HG02642 (cell line): Measurements from ENCODE around the gene SPIN4.
"Not testable (repeated sequence)": the region's sequence is repeated elsewhere in the genome, so short reads cannot be mapped to it uniquely, and the experiment has no call there.

Experiments
- ATAC-seq: cut with Tn5 transposase; IDR thresholded peaks from one replicate; pipeline ENCODE4 v1.9.1; 2021; ENCODE audit warnings: mild to moderate bottlenecking; ENCODE audit not compliant: unreplicated experiment, poor library complexity

Gene SPIN4

DNA sequence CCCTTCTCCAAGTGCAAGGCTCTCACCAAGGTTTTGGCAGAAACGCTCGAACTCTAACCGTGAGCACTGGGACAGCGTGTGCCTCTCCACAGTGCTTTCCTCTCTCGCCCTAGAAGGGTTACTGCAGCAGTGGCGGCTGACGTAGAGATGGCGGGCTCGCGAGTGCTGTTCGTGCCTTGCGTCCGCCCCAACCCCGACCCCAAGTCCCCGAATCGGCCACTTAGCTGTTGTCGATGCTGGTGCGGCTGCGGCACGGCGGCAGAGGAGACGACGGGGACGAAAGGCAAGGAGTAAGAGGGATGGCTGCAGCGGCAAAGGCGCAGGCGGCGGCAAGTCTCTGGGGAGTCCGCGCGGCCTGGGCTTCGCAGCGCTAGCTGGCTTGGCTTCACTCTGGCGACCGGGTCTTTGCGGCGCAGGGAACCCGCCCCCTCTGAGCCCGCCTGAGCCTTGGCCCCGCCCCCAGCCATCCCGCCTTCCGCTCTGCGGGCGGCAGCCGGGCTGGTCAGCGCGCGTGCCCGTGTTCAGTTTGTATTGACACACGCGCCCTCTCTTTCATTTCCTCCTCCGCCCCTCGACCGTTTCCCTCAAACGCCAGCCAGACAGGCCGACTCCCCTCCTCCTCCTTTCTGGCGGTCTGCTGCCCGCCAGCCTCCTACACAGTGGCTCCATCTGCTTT, at the start of gene SPIN4:
TSS of gene SPIN4 (minus strand) at position 392 of the 676 bp plus-strand sequence. CDS start 513 bp downstream, outside the sequence.
- ATAC-seq = peak; percentile 97

DNA sequence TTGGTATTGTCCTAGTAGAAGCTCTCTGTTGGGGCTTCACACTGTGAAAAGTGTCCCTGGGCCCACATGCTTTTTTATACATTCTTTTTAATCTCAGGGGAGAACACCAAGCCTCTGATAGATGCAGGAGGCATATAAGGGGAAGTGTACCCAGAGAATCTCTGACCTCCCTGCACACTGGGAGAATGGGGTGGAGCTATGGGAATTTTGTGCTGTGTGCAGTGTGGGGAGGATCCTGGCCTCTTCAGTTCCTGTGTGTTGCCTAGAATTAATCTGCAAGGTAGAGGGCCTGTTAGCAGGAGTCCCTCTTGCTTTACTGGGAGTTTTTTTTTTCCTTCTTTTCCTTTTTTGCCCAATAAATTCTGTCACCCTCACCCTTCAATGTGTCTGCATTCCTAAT, 49.2 kb upstream of the SPIN4 start:
- ATAC-seq = no peak

DNA sequence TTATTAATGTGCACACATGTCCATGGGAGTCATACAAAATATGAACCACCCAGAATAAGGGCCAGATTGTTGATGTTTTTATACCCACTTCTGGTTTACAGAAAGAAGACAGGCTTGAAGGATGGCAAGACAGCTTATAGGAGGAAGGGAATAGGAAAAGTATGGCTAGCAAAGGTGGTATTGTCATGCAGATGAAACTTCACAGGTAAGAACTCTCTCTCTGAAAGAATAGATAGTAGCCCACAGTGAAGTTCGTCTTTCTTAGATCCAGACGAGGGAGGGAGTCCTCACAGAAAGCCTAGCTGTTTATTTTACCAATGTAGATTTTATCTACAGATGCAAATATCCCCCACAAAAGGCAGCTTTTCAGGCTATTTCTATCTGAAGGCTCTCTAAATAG, 43.7 kb upstream of the SPIN4 start:
- ATAC-seq = no peak

DNA sequence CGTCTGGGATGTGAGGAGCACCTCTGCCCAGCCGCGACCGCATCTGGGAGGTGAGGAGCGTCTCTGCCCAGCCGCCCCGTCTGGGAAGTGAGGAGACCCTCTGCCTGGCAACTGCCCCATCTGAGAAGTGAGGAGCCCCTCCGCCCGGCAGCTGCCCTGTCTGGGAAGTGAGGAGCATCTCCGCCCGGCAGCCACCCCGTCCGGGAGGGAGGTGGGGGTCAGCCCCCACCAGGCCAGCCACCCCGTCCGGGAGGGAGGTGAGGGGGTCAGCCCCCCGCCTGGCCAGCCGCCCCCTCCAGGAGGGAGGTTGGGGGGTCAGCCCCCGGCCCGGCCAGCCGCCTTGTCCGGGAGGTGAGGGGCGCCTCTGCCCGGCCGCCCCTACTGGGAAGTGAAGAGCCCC, 42.0 kb upstream of the SPIN4 start:
- not testable (repeated sequence) for ATAC-seq

DNA sequence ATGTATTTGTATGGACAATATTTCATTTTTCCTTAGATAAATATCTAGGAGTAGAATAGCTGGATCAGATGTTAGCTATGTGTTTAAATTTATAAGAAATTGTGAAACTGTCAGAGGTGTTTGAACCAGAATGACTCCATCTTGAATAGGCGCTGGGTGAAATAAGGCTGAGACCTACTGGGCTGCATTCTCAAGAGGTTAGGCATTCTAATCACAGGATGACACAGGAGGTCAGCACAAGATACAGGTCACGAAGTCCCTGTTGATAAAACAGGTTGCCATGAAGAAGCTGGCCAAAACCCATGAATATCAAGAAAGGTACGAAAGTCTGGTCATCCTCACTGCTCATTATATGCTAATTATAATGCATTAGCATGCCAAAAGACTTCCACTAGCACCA, 36.3 kb upstream of the SPIN4 start:
- ATAC-seq = no peak

DNA sequence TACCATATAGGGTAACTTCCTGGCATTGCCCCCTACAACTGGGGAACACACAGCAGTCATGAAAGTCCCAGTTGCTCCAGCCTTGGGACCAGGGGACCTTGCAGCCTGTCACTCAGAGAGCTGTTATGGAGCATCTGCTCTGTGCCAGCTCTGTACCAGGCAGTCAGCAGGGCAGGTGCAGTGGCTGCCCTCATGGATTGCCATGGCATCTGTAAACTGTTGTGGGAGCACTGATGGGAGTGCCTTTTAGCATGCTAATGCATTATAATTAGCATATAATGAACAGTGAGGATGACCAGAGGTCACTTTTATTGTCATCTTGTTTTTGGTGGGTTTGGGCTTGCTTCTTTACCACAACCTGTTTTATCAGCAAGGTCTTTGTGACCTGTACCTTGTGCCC, 33.1 kb upstream of the SPIN4 start:
- ATAC-seq = not testable (repeated sequence)

DNA sequence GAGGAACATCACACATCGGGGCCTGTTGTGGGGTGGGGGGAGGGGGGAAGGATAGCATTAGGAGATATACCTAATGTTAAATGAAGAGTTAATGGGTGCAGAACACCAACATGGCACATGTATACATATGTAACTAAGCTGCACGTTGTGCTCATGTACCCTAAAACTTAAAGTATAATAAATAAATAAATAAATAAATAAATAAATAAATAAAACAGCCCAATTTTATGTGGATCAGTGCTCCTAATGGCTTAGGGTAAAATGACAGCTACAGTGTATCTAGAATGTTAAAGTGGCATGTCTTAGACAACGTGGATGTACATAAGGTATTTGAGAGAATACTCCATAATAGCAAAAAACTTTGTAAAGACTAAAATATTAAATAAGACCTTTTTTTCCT, 21.9 kb upstream of the SPIN4 start:
- not testable (repeated sequence) for ATAC-seq

DNA sequence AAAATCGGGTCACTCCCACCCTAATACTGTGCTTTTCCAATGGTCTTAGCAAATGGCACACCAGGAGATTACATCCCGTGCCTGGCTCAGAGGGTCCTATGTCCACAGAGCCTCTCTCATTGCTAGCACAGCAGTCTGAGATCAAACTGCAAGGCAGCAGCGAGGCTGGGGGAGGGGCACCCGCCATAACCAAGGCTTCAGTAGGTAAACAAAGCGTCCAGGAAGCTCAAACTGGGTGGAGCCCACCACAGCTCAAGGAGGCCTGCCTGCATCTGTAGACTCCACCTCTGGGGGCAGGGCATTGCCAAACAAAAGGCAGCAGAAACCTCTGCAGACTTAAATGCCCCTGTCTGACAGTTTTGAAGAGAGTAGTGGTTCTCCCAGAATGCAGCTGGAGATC, 16.6 kb upstream of the SPIN4 start:
- ATAC-seq = not testable (repeated sequence)

DNA sequence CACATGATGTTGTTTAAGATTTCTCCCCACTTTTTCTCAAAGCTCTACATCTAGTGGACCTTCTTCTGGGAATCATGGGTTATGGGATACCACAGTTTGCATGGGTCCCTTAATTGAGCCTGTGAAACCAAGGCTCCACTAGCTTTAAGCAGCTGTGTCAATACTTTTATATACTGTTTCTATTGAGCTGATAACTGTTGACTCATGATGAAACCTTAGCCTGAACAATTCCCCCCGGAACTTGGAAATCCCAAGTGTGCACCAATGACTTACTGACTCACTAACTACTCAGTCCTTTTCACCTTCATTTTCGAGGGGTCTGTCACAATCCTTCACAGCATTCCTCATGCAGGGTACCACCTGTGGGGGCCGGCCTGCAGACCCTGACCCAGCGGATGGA, 12.7 kb upstream of the SPIN4 start:
- no peak for ATAC-seq

DNA sequence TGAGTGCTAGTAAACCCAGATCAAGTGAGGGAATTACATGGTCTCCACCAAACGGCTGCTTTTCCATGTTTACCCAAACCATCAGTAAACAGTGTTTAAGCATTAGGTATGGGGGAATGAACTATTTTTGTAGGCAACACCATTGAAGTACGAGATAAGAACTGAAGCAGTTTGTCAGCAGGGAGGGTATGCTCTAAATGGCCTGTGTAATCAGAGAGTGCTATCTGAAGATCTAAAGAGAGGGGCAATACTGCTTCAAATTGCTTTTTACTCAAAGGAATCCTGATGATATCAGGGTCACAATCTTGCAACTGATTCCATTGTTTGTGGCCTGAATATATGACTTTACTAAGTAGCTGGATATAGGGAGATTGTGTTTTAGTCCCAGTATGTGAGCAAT, 10.4 kb upstream of the SPIN4 start:
- no peak for ATAC-seq

DNA sequence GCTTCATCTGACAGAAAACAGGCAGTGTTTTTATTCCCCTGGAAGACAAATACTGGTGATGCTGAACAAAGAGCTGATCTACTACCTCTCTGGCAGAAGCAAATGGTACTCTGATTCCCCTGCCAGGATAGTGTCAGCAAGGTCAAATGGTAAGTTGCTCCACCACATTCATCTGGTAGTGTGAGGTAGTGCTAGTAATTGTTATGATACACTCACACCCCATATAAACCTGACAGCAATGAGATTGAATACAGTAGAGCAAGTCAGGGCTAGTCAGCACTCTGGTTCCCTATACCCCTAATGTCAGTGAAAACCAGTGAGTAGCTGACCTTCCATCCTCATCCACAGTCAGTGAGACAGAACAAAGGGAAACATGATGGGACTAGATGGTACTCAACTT, 3.4 kb upstream of the SPIN4 start:
- no peak for ATAC-seq

DNA sequence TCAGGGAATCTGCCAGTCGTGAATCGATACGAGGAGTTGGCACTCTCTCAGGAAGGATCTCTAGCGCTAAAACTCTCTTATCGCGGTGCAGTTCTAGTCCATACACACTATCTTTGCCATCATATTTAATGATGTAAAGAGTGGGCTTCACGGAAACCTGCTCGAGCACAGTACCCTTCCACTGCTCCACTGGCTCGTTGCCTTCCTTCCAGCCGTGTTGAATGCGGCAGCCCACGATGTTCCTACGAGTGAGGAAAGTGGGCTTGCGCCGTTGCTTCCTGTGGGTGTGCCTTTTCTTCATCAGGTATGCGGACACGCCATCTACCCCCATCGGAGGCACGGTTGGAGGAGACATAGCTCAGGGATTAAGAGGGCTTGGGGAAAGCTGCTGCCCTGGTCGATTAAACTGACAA, 661 bp downstream of the SPIN4 start:
- ATAC-seq = peak; percentile 42

DNA sequence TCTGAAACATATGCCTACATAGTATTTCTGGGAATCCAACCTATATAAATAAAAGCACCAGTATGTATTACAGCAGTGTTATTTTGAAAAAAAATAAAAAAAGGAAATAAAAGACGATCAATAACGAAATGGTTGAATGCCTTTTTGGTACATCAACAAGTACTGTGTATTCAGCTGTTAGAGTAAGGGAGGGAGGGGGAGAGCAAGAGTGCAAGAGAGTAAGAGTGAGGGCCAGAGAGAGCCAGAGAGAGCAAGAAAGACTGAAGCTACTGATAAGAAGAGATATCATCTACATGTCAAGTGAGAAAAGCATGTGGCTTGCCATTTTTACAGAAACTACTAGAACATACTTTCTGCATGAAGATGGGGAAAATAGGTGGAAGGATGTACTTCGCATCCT, 1.8 kb downstream of the SPIN4 start:
- ATAC-seq = no peak

DNA sequence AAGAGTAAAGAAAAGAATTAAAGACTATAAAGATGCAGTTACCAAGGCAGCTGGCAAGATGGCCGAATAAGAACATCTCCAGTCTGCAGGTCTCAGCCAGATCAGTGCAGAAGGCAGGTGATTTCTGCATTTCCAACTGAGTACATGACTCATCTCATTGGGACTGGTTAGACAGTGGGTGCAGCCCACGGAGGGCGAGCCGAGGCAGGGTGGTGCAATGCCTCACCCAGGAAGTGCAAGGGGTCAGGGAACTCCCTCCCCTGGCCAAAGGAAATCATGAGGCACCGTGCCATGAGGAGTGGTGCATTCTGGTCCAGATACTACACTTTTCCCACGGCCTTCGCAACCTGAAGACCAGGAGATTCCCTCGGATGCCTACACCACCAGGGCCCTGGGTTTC, 20.5 kb downstream of the SPIN4 start:
- no peak for ATAC-seq

DNA sequence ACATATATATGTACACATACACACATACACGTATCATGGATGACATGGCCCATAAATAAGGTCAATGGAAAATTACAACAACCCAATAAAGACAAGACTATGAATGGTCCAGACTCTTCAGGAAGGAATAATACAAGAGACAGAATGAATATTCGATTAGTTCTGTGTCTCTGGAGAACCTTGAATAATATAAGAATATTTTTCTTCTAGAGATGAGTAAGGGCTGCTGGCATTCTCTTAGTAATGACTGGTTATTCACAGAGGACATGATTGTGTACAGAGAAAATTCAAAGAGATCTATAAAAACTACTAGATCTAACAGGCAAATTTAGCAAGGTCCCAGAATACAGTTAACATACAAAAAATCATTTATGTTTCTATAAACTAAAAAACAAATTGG, 23.3 kb downstream of the SPIN4 start:
- no peak for ATAC-seq

DNA sequence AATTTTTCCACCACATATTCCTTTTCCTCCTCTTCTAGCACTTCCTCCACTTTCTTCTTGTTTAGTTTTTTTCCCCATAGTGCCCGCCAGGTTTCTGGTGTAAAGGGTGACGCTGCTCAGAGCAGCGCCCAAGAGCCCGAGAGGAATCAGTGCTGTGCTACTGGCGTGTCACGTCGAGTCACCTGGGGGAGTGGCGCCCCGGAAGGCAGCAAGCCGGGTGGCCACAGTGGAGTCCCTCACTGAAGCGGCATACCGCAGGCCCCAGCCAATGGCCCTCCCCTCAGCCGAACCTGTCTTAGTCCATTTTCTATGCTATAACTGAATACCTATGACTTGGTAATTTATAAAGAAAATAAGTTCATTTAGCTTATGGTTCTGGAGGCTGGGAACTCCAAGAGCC, 51.5 kb downstream of the SPIN4 start:
- no peak for ATAC-seq
